ENCODE data around the gene ADO.

- TF ChIP-seq ELF1 (IDR thresholded peaks at IDR 0.05; ENCODE audit: borderline replicate concordance, low read depth) (no peak), ZNF274 (IDR thresholded peaks at IDR 0.05; ENCODE audit: low read depth, low read length) (no peak), POLR2A (IDR thresholded peaks at IDR 0.05; ENCODE audit: borderline replicate concordance, extremely low read depth, insufficient read depth, insufficient read length) (no peak), EGR1 (IDR thresholded peaks at IDR 0.05; ENCODE audit: low read depth) (no peak), SRF (IDR thresholded peaks at IDR 0.05; ENCODE audit: low read depth) (no peak), SIN3A (IDR thresholded peaks at IDR 0.05; ENCODE audit: low read depth) (no peak)
Observed at GRCh38 chr10:62810156-62810902, 5.8 kb downstream of the ADO start.
